Keratinocyte (primary cell): ENCODE data around the gene TSHZ3. TPM values are rescaled to one million over a fixed set of nuclear protein-coding genes. Genes with fewer than 3 reads are reported as not detected.

Experiments used
- DNase-seq: peaks from one replicate; pipeline ENCODE4 v3.0.0-alpha.2; 2011; ENCODE audit warnings: low read depth, missing footprints, low spot score
- FAIRE-seq: peaks from 2 replicates; lab custom pipeline; 2011; peaks lifted over from hg19 to GRCh38; lab: Jason Lieb, UNC
- H2AFZ ChIP-seq: 2 replicates; pipeline ENCODE4 v1.6.0; 2012; ENCODE audit warnings: low read length, control low read depth, inconsistent platforms; ENCODE audit not compliant: control insufficient read depth
- H3K27ac ChIP-seq: 2 replicates; pipeline ENCODE4 v1.5.1; 2011; ENCODE audit warnings: low read length; ENCODE audit not compliant: control insufficient read depth, insufficient read depth
- H3K27me3 ChIP-seq: 3 replicates; pipeline ENCODE4 v1.6.0; 2011; ENCODE audit warnings: low read length; ENCODE audit not compliant: control insufficient read depth, insufficient read depth; ENCODE audit errors: extremely low read depth
- H3K36me3 ChIP-seq, 2 experiments: 2 replicates in 1 of 2; 3 replicates in 1 of 2; pipeline ENCODE4 v1.5.1; 2011; ENCODE audit warnings: low read length in 2 of 2, mild to moderate bottlenecking in 1 of 2; ENCODE audit not compliant: control insufficient read depth in 2 of 2, insufficient read depth in 2 of 2; ENCODE audit errors: extremely low read depth in 1 of 2
- H3K4me1 ChIP-seq: 3 replicates; pipeline ENCODE4 v1.5.1; 2011; ENCODE audit warnings: low read length; ENCODE audit not compliant: control insufficient read depth, insufficient read depth; ENCODE audit errors: extremely low read depth
- H3K4me2 ChIP-seq: 3 replicates; pipeline ENCODE4 v1.6.0; 2011; ENCODE audit warnings: low read depth, low read length; ENCODE audit not compliant: control insufficient read depth, insufficient read depth; ENCODE audit errors: extremely low read depth
- H3K4me3 ChIP-seq, 3 experiments: fragments of 200-600 bp in 1 of 3; sonication (generic) in 1 of 3; 2 replicates in 2 of 3; 3 replicates in 1 of 3; pipeline ENCODE4 v1.5.1; 2011 to 2016; ENCODE audit warnings: low read length in 3 of 3, mild to moderate bottlenecking in 3 of 3, control low read depth in 2 of 3, inconsistent platforms in 1 of 3, low read depth in 1 of 3, mixed read lengths in 1 of 3, mixed run types in 1 of 3, moderate library complexity in 1 of 3; ENCODE audit not compliant: control insufficient read depth in 2 of 3, insufficient read depth in 2 of 3; ENCODE audit errors: extremely low read depth in 1 of 3
- H3K79me2 ChIP-seq: 2 replicates; pipeline ENCODE4 v1.6.0; 2012; ENCODE audit warnings: low read length; ENCODE audit not compliant: control insufficient read depth, insufficient read depth
- H3K9ac ChIP-seq: 3 replicates; pipeline ENCODE4 v1.6.0; 2011; ENCODE audit warnings: low read length; ENCODE audit not compliant: control insufficient read depth, insufficient read depth; ENCODE audit errors: extremely low read depth
- H3K9me1 ChIP-seq: 3 replicates; pipeline ENCODE4 v1.6.0; 2011; ENCODE audit warnings: low read length; ENCODE audit not compliant: control insufficient read depth, insufficient read depth; ENCODE audit errors: extremely low read depth
- H3K9me3 ChIP-seq: 2 replicates; pipeline ENCODE4 v1.5.1; 2012; ENCODE audit warnings: low read depth, low read length; ENCODE audit not compliant: control insufficient read depth
- H4K20me1 ChIP-seq: 3 replicates; pipeline ENCODE4 v1.6.0; 2011; ENCODE audit warnings: low read length; ENCODE audit not compliant: control insufficient read depth, insufficient read depth; ENCODE audit errors: extremely low read depth
- EZH2 ChIP-seq: IDR thresholded peaks from one replicate; pipeline ENCODE4 v1.6.1; 2012; ENCODE audit warnings: inconsistent platforms, mild to moderate bottlenecking, low read length, moderate library complexity
- dilution Hi-C: fragments of 300-500 bp; cut with MboI; formaldehyde crosslinking; loops from one replicate; pipeline ENCODE4 v1.7.0; 2020; ENCODE audit warnings: low sequenced_read_pairs; ENCODE audit not compliant: extremely low pct_ligation_motif_present
- polyA plus RNA-seq, 5 experiments: library from polyadenylated mRNA; depleted of rRNA in 3 of 5; stranded (reverse) in 3 of 5; stranded (forward) in 1 of 5; unstranded in 1 of 5; fragments of >200 nt; gene quantifications; 1 replicate in 1 of 5; 2 replicates in 3 of 5; 3 replicates in 1 of 5; pipeline versions ENCODE4 v1.2.1 to v1.2.3, GENCODE V29; 2011 to 2012; ENCODE audit warnings: missing spikeins in 2 of 5, low read depth in 1 of 5, low replicate concordance in 1 of 5
- TF ChIP-seq, protein P1 (sequence below), 3 experiments: IDR thresholded peaks in 1 of 3; conservative IDR thresholded peaks in 1 of 3; optimal IDR thresholded peaks in 1 of 3; 2 replicates in 2 of 3; 3 replicates in 1 of 3; pipeline versions ENCODE3 to v1.5.1; 2011; ENCODE audit warnings: low read length in 3 of 3, mild to moderate bottlenecking in 3 of 3, moderate library complexity in 2 of 3, control low read depth in 1 of 3, inconsistent platforms in 1 of 3; ENCODE audit not compliant: insufficient read depth in 2 of 3; ENCODE audit errors: extremely low read depth in 1 of 3

TSHZ3 gene
- polyA plus RNA-seq, 1 donor (not counting 4 experiments of a cell fraction or from before 2014, with no cell fraction given) = 3.6 TPM

DNA sequence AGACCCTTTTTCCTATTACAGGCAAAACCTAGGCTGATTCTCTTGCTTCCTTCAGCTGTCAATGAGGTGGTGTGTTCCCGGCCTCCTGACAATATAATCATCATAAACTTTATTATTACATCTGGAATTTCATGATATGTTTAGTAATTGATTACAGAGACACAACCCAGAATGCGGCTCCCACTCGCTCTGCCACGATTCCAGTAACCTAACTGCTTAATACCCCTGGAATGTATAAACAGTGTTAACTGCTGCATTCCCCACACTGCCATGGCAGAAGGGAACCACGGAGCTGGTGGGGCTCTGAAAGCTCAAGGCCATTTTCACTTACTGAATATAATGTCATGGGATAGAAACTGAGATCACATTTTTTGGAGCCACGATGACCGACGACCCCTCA lies 17.1 kb downstream of the TSHZ3 start:
- DNase-seq (no peak), FAIRE-seq (no peak)
- dilution Hi-C loops = no loop called here
- TF ChIP-seq, protein P1, sequence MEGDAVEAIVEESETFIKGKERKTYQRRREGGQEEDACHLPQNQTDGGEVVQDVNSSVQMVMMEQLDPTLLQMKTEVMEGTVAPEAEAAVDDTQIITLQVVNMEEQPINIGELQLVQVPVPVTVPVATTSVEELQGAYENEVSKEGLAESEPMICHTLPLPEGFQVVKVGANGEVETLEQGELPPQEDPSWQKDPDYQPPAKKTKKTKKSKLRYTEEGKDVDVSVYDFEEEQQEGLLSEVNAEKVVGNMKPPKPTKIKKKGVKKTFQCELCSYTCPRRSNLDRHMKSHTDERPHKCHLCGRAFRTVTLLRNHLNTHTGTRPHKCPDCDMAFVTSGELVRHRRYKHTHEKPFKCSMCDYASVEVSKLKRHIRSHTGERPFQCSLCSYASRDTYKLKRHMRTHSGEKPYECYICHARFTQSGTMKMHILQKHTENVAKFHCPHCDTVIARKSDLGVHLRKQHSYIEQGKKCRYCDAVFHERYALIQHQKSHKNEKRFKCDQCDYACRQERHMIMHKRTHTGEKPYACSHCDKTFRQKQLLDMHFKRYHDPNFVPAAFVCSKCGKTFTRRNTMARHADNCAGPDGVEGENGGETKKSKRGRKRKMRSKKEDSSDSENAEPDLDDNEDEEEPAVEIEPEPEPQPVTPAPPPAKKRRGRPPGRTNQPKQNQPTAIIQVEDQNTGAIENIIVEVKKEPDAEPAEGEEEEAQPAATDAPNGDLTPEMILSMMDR (optimal IDR thresholded peaks at IDR 0.05 in 1 of 3, IDR thresholded peaks at IDR 0.05 in 1 of 3, conservative IDR thresholded peaks at IDR 0.05 in 1 of 3; ENCODE audit: extremely low read depth in 1 of 3, insufficient read depth in 2 of 3, low read length in 3 of 3) = no peak
- no peak for TF ChIP-seq EZH2
- H3K27ac ChIP-seq = no peak overlapping the region
- no peaks in the 10 kb centered on the region for H3K27me3 ChIP-seq
- no peaks in the 10 kb centered on the region for H4K20me1 ChIP-seq
- no peak overlapping the region for H3K4me2 ChIP-seq
- no peaks in the 10 kb centered on the region for H3K9me1 ChIP-seq
- H3K4me3 ChIP-seq = no peak overlapping the region
- no peak overlapping the region for H2AFZ ChIP-seq
- peaks cover 42% of the 10 kb centered on the region for H3K4me1 ChIP-seq
- H3K9ac ChIP-seq = no peak overlapping the region
- H3K36me3 ChIP-seq = no peaks in the 10 kb centered on the region
- peaks cover 55% of the 10 kb centered on the region for H3K79me2 ChIP-seq
- no peaks in the 10 kb centered on the region for H3K9me3 ChIP-seq

DNA sequence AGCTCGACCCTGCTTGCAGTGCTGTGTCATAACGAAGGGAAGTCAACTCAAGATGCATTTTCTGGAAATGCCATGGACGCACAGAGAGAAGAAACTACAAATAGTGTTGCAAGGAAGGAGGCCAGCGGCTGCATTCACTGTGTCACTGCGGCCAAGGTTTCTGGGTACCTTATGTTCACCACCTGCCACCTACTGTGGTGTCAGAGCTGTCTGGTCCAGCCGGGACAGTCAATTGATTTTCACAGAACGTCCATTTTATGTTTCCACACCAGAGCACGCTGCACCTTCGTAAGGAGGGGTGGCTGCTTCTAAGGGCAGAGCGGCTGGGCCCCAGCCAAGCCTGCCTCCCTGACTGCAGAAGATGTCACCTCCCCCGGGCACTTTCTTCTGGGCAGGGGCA lies 17.7 kb downstream of the TSHZ3 start:
- H3K9ac ChIP-seq = no peak overlapping the region
- TF ChIP-seq EZH2 = no peak
- TF ChIP-seq, protein P1 (optimal IDR thresholded peaks at IDR 0.05 in 1 of 3, IDR thresholded peaks at IDR 0.05 in 1 of 3, conservative IDR thresholded peaks at IDR 0.05 in 1 of 3; ENCODE audit: extremely low read depth in 1 of 3, insufficient read depth in 2 of 3, low read length in 3 of 3) = no peak
- dilution Hi-C loops = no loop called here
- FAIRE-seq (no peak), DNase-seq (no peak)
- no peak overlapping the region for H2AFZ ChIP-seq
- H3K27me3 ChIP-seq = no peaks in the 10 kb centered on the region
- H3K9me3 ChIP-seq = no peaks in the 10 kb centered on the region
- no peak overlapping the region for H3K4me2 ChIP-seq
- H3K4me3 ChIP-seq = no peak overlapping the region
- no peak overlapping the region for H3K27ac ChIP-seq
- H3K36me3 ChIP-seq = no peaks in the 10 kb centered on the region
- H4K20me1 ChIP-seq = no peaks in the 10 kb centered on the region
- H3K9me1 ChIP-seq = no peaks in the 10 kb centered on the region
- H3K79me2 ChIP-seq = peaks cover 59% of the 10 kb centered on the region
- peaks cover 42% of the 10 kb centered on the region for H3K4me1 ChIP-seq
